Activated CD4-positive, CD25-positive, alpha-beta regulatory T cell treated with anti-CD3 and anti-CD28 coated beads, Interleukin-2, amount 50 U/mL, for 72 hours (primary cell): ENCODE measurements around the gene FAM193A.
"Not testable (repeated sequence)": the region's sequence is repeated elsewhere in the genome, so short reads cannot be mapped to it uniquely, and the experiment has no call there.

ENCODE experiments used
- DNase-seq: peaks from one replicate; pipeline ENCODE4 v3.0.0; 2021

FAM193A gene

DNA sequence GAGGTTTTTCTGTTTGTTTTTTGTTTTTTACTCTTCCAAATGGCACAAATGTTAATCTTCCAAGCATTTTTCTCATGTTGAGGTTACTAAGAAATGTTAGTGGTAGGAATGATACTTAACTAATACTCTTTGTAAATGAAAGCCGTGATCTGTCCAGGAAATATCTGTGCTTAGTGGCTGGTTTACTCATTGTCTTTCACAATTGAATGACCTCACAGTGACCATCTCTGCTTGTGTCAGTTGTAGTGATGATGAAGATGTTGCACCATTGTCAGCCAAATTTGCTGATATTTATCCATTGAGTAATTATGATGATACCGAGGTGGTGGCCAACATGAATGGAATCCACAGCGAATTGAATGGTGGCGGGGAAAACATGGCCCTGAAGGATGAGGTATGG, 126.2 kb downstream of the FAM193A start:
- no peak for DNase-seq

- no peak for DNase-seq
Observed at GRCh38 chr4:2663275-2663674, 126.8 kb downstream of the FAM193A start.

DNA sequence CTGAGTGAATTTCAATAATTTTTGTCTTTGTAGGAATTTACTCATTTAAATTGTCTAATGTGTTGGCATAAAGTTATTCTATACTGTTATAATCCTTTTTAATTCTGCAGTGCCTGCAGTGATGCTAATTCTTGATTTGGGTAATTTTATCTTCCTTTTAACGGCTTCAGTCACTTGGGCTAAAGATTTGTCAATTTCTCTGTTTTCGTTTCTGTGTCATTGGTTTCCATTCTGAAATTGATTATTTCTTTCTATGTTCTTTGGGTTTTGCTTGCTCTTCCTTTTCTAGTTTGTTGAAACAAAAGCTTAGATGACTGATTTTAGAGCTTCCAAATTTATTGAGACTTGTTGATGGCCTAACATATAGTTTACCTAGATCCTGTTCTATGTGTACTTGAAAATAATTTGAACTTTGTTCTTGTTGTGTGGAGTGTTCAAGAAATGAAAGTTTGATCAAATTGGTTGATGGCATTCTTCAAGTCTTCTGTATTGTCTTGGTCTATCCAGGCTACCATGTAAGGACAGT, 130.3 kb downstream of the FAM193A start:
- DNase-seq, result no peak

DNA sequence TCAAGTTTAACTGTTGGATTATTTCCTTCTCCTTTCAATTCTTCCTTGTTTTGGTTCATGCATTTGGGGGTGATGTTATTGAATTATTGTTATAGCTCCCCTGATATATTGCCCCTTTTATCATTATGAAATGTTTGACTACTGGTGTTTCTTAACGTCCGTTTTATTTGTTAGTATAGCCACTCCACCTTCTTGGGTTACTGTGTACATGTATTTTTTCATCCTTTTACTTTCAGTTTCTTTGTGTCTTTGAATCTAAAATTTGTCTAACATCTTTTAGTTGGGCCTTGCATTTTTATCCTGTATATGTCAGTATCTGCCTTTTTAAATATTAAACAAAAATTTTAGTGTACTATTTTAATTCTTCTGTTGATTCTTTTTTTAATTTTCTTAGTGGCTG, 131.0 kb downstream of the FAM193A start:
- no peak for DNase-seq

- no peak for DNase-seq
Observed at GRCh38 chr4:2671267-2671895, 134.9 kb downstream of the FAM193A start.

DNA sequence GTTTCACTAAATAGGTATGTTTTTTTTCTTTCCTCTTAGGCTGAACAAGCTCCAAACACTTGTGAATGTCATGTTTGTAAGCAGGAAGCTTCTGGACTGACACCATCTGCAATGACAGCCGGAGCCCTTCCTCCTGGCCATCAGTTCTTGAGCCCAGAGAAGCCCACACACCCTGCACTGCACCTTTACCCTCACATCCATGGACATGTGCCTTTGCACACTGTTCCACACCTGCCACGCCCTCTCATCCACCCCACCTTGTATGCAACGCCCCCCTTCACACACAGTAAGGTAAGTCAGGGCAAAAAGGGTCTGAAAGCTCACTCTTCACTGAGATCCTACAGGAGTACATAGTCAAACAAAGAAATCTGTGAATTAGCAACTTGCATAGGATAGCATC, 135.6 kb downstream of the FAM193A start:
- DNase-seq, result no peak

GRCh38 chr4:2672700-2673099, 136.3 kb downstream of the FAM193A start:
- no peak for DNase-seq

DNA sequence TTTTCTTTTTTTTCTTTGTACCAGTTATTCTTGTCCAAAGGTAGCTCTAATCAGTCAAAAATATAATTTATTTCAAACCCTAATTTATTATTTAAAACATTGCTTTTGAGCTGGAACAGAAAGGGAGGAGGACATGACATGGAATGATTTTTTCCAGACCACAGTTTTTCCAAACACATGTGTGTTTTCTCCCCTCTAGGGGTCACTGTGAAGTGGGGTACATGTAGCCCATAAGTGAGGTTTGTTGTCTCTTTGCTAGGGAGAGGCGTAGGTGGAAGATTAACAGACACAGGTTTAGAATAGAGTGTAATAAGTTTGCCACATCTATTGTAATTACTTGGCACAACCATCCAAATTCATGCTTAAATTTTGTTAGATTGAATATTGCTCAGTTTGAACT, 136.7 kb downstream of the FAM193A start:
- DNase-seq, result no peak

DNA sequence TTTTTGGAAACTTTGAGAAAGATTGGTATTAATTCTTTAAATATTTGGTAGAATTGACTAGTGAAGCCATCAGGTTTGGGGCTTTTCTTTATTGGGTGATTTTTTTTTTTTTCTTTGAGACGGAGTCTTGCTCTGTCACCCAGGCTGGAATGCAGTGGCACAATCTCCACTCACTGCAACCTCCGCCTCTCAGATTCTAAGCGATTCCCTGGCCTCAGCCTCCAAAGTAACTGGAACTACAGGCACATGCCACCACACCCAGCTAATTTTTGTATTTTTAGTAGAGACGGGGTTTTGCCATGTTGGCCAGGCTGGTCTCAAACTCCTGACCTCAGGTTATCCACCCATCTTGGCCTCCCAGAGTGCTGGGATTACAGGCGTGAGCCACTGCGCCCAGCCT, 143.3 kb downstream of the FAM193A start:
- not testable (repeated sequence) for DNase-seq

GRCh38 chr4:2684486-2684885, 148.0 kb downstream of the FAM193A start:
- DNase-seq, result no peak

DNA sequence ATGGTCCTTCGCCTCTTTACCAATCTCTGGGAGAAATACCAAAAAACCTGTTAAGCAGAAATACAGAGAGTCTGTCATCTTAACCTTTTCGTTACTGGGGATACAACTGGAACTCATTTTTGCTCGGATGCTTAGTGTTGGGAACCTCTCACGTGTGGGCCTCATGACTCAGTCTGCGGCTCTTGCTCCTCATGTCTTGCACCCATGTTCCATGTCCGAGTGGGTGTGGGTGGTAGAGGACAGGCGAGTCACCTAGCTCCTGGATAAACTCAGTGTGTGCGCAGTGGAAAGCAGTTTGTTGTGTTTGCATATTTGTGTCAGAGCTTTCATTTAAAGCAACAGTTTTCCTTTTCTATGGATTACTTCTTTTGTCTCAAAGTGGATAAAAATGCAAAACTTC, 149.1 kb downstream of the FAM193A start:
- no peak for DNase-seq

- no peak for DNase-seq
Observed at GRCh38 chr4:2686379-2687265, 150.2 kb downstream of the FAM193A start.

- no peak for DNase-seq
Observed at GRCh38 chr4:2688281-2688680, 151.8 kb downstream of the FAM193A start.

GRCh38 chr4:2688697-2689096, 152.2 kb downstream of the FAM193A start:
- no peak for DNase-seq

DNA sequence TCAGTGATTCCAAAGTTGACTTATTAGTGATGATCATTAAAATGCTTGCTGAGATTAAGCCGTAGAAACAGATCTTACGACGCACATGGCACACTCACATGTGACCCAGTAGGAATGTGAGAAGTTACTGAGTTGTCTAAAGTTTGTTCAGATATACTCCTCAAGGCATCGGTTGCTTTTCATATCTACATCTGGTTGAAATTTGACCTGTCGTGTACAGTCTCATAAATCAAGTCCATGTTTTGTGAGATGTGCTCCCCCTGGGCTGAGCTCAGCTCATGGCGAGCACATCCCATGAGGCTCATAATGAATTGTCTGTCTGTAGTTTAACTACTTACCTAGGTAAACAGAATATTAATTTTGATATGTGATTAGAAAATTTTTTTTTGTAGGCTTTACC, 152.7 kb downstream of the FAM193A start:
- DNase-seq, result no peak

GRCh38 chr4:2689825-2690700, 153.6 kb downstream of the FAM193A start:
- no peak for DNase-seq

GRCh38 chr4:2691313-2691712, 154.9 kb downstream of the FAM193A start:
- no peak for DNase-seq

GRCh38 chr4:2691952-2692435, 155.5 kb downstream of the FAM193A start:
- DNase-seq, result no peak

GRCh38 chr4:2694691-2695090, 158.2 kb downstream of the FAM193A start:
- no peak for DNase-seq

GRCh38 chr4:2695346-2696060, 159.1 kb downstream of the FAM193A start:
- DNase-seq, result no peak

- no peak for DNase-seq
Observed at GRCh38 chr4:2696423-2696822, 160.0 kb downstream of the FAM193A start.

DNA sequence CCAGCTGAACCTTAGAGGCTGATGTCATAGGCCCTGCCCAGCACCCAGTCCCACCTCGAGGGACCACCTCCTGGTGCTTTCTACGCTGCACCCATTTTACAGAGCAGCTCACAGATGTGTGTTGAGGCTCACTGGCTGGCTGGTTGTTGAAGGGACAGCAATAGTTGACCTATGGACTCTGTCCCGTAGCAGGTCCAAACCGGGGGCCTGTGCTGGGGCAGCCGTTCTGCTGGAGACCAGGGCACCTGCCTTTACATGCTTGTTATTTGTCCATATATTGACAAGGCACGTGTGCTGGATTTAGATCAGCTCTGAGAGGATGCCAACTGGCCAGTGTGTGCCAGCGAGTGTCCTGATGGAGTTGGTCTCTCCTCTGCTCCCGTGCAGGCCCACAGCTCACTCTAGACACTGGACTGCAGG, 161.6 kb downstream of the FAM193A start:
- DNase-seq, result no peak
